IPS DF 6.9 (cell line): Measurements from ENCODE around the gene HECTD2.
"Not testable (repeated sequence)": the region's sequence is repeated elsewhere in the genome, so short reads cannot be mapped to it uniquely, and the experiment has no call there.

ENCODE experiments used
- DNase-seq: peaks from one replicate; pipeline ENCODE4 v3.0.0-alpha.2; 2013; ENCODE audit warnings: low read depth, low spot score
- H3K27ac ChIP-seq: one replicate; pipeline ENCODE4 v1.5.1; 2013; ENCODE audit warnings: low read length, control low read depth
- H3K27me3 ChIP-seq: 2 replicates; pipeline ENCODE4 v1.6.1; 2013; ENCODE audit warnings: mild to moderate bottlenecking, low read length; ENCODE audit not compliant: control insufficient read depth, insufficient read depth
- H3K36me3 ChIP-seq: 2 replicates; pipeline ENCODE4 v1.6.1; 2013; ENCODE audit warnings: low read length; ENCODE audit not compliant: control insufficient read depth, insufficient read depth
- H3K4me1 ChIP-seq: 2 replicates; pipeline ENCODE4 v1.6.1; 2013; ENCODE audit warnings: low read length; ENCODE audit not compliant: control insufficient read depth, insufficient read depth
- H3K4me3 ChIP-seq: 2 replicates; pipeline ENCODE4 v1.5.1; 2013; ENCODE audit warnings: mild to moderate bottlenecking, low read length
- H3K9me3 ChIP-seq: 2 replicates; pipeline ENCODE4 v1.6.1; 2013; ENCODE audit warnings: low read length, inconsistent platforms; ENCODE audit not compliant: control insufficient read depth, insufficient read depth
- WGBS: extraction: QIAGEN DNeasy Blood & Tissue Kit; methylation state at CpG from one replicate; pipeline ENCODE4 v1.1.7; 2013; ENCODE audit warnings: mixed read lengths, missing lambda C conversion rate; ENCODE audit not compliant: insufficient read length, insufficient coverage; 5-methylcytosine and 5-hydroxymethylcytosine counted together

The HECTD2 gene

DNA sequence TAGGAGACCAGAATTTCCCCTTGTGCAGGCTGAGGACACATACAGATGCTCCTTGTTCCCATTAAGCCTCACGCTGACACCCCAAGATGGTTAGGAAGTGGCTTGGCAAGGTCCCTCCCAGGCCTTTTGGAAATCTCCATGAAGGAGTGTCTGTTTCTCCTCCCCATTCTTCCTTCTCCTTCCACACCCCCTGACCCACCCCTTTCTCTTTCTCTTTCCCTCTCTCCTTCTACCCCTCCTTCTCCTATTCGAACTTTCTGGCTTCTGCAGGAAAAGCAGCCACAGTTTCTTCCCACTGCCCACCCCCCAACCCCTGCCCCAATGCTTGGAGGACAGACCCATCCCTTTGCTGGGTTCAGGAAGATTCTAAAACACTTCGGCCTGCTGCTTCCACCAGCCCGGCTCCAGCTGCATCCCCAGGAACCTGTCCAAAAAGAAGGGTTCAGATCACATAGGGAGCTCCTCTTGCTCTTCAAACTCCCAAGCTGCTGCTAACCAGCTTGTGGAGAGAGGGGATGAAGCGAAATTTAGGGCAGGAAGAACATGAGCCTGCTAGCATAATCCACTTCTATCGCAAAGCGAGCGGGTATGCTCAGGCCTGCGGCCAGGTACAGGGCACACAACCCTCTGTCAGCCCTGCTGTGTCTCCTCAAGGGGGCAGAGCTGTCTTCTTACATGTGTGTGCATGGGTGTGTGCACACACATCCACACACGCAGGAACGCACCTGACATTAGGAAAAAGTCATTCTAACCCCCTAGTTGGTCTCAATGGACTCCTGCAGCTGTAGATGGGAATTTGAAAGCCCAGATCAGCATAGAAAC is 142.3 kb downstream of the HECTD2 start:
- H3K36me3 ChIP-seq, result no peaks in the 10 kb centered on the region
- no peaks in the 10 kb centered on the region for H3K4me1 ChIP-seq
- 100% methylated on average over 1 of the region's 11 CpGs for WGBS
- H3K9me3 ChIP-seq, result no peaks in the 10 kb centered on the region
- DNase-seq, result no peak
- H3K4me3 ChIP-seq, result no peak overlapping the region
- H3K27me3 ChIP-seq, result no peaks in the 10 kb centered on the region
- no peak overlapping the region for H3K27ac ChIP-seq

GRCh38 chr10:91555455-91555854 is 145.3 kb downstream of the HECTD2 start:
- no peaks in the 10 kb centered on the region for H3K36me3 ChIP-seq
- DNase-seq, result no peak
- H3K4me1 ChIP-seq, result no peaks in the 10 kb centered on the region
- H3K4me3 ChIP-seq, result no peak overlapping the region
- H3K27me3 ChIP-seq, result no peaks in the 10 kb centered on the region
- H3K27ac ChIP-seq, result no peak overlapping the region
- no peaks in the 10 kb centered on the region for H3K9me3 ChIP-seq

- H3K27me3 ChIP-seq, result no peaks in the 10 kb centered on the region
- no peaks in the 10 kb centered on the region for H3K36me3 ChIP-seq
- no peak overlapping the region for H3K27ac ChIP-seq
- H3K9me3 ChIP-seq, result no peaks in the 10 kb centered on the region
- H3K4me1 ChIP-seq, result no peaks in the 10 kb centered on the region
- WGBS, result no CpG with 5 or more reads among the region's 12 CpGs
- H3K4me3 ChIP-seq, result no peak overlapping the region
- DNase-seq, result no peak
Observed at GRCh38 chr10:91556691-91557566, 146.8 kb downstream of the HECTD2 start.

DNA sequence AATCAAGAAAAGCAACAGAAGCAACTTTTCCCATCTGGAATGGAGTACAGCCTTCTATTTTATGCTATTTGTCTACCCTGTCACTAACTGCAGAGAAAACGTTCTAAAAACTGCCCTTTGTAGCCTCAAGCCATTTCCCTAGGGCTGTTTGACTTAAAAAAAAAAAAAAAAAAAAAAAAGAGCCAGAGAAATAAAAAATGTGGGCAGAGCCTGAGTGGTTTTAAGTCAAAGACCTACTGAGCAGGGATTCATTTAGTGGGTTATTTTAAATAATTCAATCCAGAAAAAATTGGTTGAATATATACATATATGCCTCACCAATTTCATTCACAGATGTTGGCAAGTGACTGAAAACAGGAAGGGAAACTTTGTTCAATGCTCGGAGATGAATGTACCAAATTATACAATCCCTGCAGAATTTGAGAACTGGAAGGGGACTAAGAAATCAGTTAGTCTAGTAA is 147.5 kb downstream of the HECTD2 start:
- no peaks in the 10 kb centered on the region for H3K27me3 ChIP-seq
- DNase-seq, result no peak
- H3K36me3 ChIP-seq, result no peaks in the 10 kb centered on the region
- no peak overlapping the region for H3K4me3 ChIP-seq
- no peak overlapping the region for H3K27ac ChIP-seq
- no CpG with 5 or more reads among the region's 2 CpGs for WGBS
- H3K4me1 ChIP-seq, result no peaks in the 10 kb centered on the region
- H3K9me3 ChIP-seq, result no peaks in the 10 kb centered on the region

GRCh38 chr10:91558473-91558872 is 148.3 kb downstream of the HECTD2 start:
- H3K4me3 ChIP-seq, result no peak overlapping the region
- no peaks in the 10 kb centered on the region for H3K36me3 ChIP-seq
- no peaks in the 10 kb centered on the region for H3K9me3 ChIP-seq
- H3K27me3 ChIP-seq, result no peaks in the 10 kb centered on the region
- H3K4me1 ChIP-seq, result no peaks in the 10 kb centered on the region
- H3K27ac ChIP-seq, result no peak overlapping the region
- WGBS, result no CpG with 5 or more reads among the region's 3 CpGs
- DNase-seq, result no peak

DNA sequence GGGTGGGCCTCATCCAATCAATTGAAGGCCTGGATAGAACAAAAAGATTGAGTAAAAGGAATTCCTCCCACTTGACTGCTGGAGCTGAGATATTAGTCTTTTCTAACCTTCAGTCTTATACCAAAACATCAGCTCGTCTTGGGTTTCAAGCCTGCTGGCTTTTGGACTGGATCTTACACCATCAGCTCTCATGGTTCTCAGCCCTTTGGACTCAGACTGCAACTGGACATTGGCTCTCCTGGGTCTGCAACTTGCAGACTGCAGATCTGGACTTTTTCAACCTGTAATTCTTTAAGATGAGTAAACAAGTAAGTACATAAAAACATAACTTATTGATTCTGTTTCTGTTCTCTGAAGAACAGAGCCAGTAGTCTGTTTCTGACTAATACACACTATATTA is 149.0 kb downstream of the HECTD2 start:
- DNase-seq, result no peak
- WGBS, result no CpG with 5 or more reads among the region's 1 CpG
- Histone ChIP-seq H3K4me3 (no peak overlapping the region), H3K36me3 (no peaks in the 10 kb centered on the region), H3K9me3 (no peaks in the 10 kb centered on the region), H3K27me3 (no peaks in the 10 kb centered on the region), H3K4me1 (no peaks in the 10 kb centered on the region), H3K27ac (no peak overlapping the region)

GRCh38 chr10:91559750-91560149 is 149.6 kb downstream of the HECTD2 start:
- H3K27me3 ChIP-seq, result no peaks in the 10 kb centered on the region
- H3K27ac ChIP-seq, result no peak overlapping the region
- no peaks in the 10 kb centered on the region for H3K4me1 ChIP-seq
- DNase-seq, result no peak
- no CpG with 5 or more reads among the region's 2 CpGs for WGBS
- H3K36me3 ChIP-seq, result no peaks in the 10 kb centered on the region
- H3K4me3 ChIP-seq, result no peak overlapping the region
- no peaks in the 10 kb centered on the region for H3K9me3 ChIP-seq

DNA sequence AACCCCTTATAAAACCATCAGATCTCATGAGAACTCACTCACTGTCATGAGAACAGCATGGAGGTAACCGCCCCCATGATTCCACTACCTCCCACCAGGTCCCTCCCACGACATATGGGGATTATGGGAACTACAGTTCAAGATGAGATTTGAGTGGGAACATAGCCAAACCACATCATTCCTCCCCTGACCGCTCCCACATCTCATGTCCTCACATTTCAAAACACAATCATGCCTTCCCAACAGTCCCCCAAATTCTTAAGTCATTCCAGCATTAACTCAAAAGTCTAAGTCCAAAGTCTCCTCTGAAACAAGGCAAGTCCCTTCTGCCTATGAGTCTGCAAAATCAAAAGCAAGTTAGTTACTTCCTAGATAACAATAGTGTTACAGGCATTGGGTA is 150.7 kb downstream of the HECTD2 start:
- H3K36me3 ChIP-seq, H3K27ac ChIP-seq, H3K9me3 ChIP-seq, DNase-seq, H3K27me3 ChIP-seq, H3K4me1 ChIP-seq, H3K4me3 ChIP-seq: not testable (repeated sequence)
- no CpG with 5 or more reads among the region's 3 CpGs for WGBS

DNA sequence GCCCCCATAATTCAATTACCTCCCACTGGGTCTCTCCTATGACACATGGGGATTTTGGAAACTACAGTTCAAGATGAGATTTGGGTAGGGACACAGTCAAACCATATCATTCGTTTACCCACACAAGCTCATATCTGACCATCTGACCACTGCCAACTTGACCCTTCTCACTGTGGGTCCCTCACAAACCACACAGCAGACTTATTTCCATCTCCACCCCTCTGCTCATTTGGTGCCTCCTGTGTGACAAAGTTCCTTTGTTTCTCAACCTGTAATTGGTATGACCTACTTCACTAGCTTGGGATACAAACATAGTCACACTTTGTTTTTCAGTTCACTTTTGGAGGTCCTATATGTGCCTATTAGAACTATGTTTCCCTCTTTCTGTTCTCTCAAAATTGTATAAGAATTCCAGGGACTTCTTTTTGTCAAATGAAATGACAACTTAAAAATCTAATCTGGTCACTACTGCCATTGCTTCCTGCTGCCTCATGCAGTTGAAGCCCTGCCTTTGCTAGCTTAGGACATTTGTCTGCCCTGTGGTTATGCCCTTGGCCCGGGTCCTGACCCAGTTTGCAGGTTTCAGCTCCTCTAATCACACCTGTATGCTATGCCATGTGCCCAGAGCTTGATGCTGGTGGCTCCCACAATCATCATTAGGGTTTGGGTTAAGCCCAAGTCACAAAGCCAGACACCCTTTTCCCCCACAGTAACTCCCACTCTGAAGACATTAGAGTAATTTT is 152.9 kb downstream of the HECTD2 start:
- no peaks in the 10 kb centered on the region for H3K9me3 ChIP-seq
- DNase-seq, result no peak
- no peaks in the 10 kb centered on the region for H3K27me3 ChIP-seq
- no CpG with 5 or more reads among the region's 2 CpGs for WGBS
- H3K4me1 ChIP-seq, result no peaks in the 10 kb centered on the region
- H3K27ac ChIP-seq, result no peak overlapping the region
- H3K4me3 ChIP-seq, result no peak overlapping the region
- no peaks in the 10 kb centered on the region for H3K36me3 ChIP-seq

- H3K36me3 ChIP-seq, result no peaks in the 10 kb centered on the region
Observed at GRCh38 chr10:91564026-91564425, 153.9 kb downstream of the HECTD2 start.

More at GRCh38 chr10:91564026-91564425, 153.9 kb downstream of the HECTD2 start:
- no peaks in the 10 kb centered on the region for H3K4me1 ChIP-seq
- no peak overlapping the region for H3K4me3 ChIP-seq
- H3K9me3 ChIP-seq, result no peaks in the 10 kb centered on the region
- no CpG with 5 or more reads among the region's 3 CpGs for WGBS
- no peak overlapping the region for H3K27ac ChIP-seq
- no peaks in the 10 kb centered on the region for H3K27me3 ChIP-seq
- no peak for DNase-seq
